GM12873 (cell line): ENCODE data around the gene CENPU.

Experiments used
- CTCF ChIP-seq: IDR thresholded peaks from 2 replicates; pipeline ENCODE4 v1.5.1; 2012; ENCODE audit warnings: low read depth, mild to moderate bottlenecking, moderate library complexity, low read length, control low read depth; ENCODE audit not compliant: insufficient read depth; ENCODE audit errors: missing control alignments

The CENPU gene

GRCh38 chr4:184689681-184690080, 44.2 kb downstream of the CENPU start:
- TF ChIP-seq CTCF, result no peak

- TF ChIP-seq CTCF, result no peak
Measured at GRCh38 chr4:184688447-184688846, 45.4 kb downstream of the CENPU start.

GRCh38 chr4:184688005-184688404, 45.9 kb downstream of the CENPU start:
- no peak for TF ChIP-seq CTCF

GRCh38 chr4:184684491-184685189, 49.3 kb downstream of the CENPU start:
- no peak for TF ChIP-seq CTCF

GRCh38 chr4:184681916-184682315, 52.0 kb downstream of the CENPU start:
- TF ChIP-seq CTCF, result no peak

- no peak for TF ChIP-seq CTCF
Measured at GRCh38 chr4:184680698-184681097, 53.2 kb downstream of the CENPU start.

- no peak for TF ChIP-seq CTCF
Measured at GRCh38 chr4:184675821-184676492, 57.9 kb downstream of the CENPU start.
